T-helper 22 cell (primary cell): ENCODE data around the gene BCL7A.
"Not testable (repeated sequence)": the region's sequence is repeated elsewhere in the genome, so short reads cannot be mapped to it uniquely, and the experiment has no call there.

Experiments used
- DNase-seq: peaks from one replicate; pipeline ENCODE4 v3.0.0-alpha.2; 2020; ENCODE audit warnings: low read depth

The BCL7A gene

GRCh38 chr12:122054842-122055520 is 33.3 kb downstream of the BCL7A start:
- no peak for DNase-seq

GRCh38 chr12:122056406-122056805 is 34.7 kb downstream of the BCL7A start:
- not testable (repeated sequence) for DNase-seq

- no peak for DNase-seq
These were observed 35.5 kb downstream of the BCL7A start for GRCh38 chr12:122057007-122057735.

GRCh38 chr12:122057769-122058168 is 36.1 kb downstream of the BCL7A start:
- no peak for DNase-seq

GRCh38 chr12:122058549-122059149 is 37.0 kb downstream of the BCL7A start:
- no peak for DNase-seq

- no peak for DNase-seq
These were observed 37.7 kb downstream of the BCL7A start for GRCh38 chr12:122059203-122059960.

GRCh38 chr12:122060081-122060501 is 38.4 kb downstream of the BCL7A start:
- no peak for DNase-seq

- no peak for DNase-seq
These were observed 39.6 kb downstream of the BCL7A start for GRCh38 chr12:122061253-122061652.

GRCh38 chr12:122062832-122063693 is 41.4 kb downstream of the BCL7A start:
- no peak for DNase-seq

- no peak for DNase-seq
These were observed 42.0 kb downstream of the BCL7A start for GRCh38 chr12:122063694-122064024.

GRCh38 chr12:122064025-122064777 is 42.5 kb downstream of the BCL7A start:
- DNase-seq: no peak

GRCh38 chr12:122064780-122065588 is 43.3 kb downstream of the BCL7A start:
- DNase-seq: no peak

GRCh38 chr12:122067548-122067947 is 45.9 kb downstream of the BCL7A start:
- no peak for DNase-seq

- no peak for DNase-seq
These were observed 46.3 kb downstream of the BCL7A start for GRCh38 chr12:122067966-122068365.

GRCh38 chr12:122072031-122072970 is 50.6 kb downstream of the BCL7A start:
- no peak for DNase-seq

GRCh38 chr12:122073815-122074214 is 52.1 kb downstream of the BCL7A start:
- DNase-seq: no peak

- DNase-seq: no peak
These were observed 55.2 kb downstream of the BCL7A start for GRCh38 chr12:122076743-122077495.
